Activated T-cell treated with anti-CD3 and anti-CD28 coated beads for 24 hours (primary cell): ENCODE data around the gene POLR2C.
A peak's percentile ranks its signal among the peaks of the same experiment; 100 is the strongest.

Experiments used
- DNase-seq: peaks from one replicate; pipeline ENCODE4 v3.0.0-alpha.2; 2020; ENCODE audit warnings: low read depth

POLR2C gene

GRCh38 chr16:57504001-57504400, 41.5 kb downstream of the POLR2C start:
- no peak for DNase-seq

GRCh38 chr16:57504491-57504890, 42.0 kb downstream of the POLR2C start:
- DNase-seq: no peak

GRCh38 chr16:57505169-57505568, 42.7 kb downstream of the POLR2C start:
- DNase-seq: no peak

DNA sequence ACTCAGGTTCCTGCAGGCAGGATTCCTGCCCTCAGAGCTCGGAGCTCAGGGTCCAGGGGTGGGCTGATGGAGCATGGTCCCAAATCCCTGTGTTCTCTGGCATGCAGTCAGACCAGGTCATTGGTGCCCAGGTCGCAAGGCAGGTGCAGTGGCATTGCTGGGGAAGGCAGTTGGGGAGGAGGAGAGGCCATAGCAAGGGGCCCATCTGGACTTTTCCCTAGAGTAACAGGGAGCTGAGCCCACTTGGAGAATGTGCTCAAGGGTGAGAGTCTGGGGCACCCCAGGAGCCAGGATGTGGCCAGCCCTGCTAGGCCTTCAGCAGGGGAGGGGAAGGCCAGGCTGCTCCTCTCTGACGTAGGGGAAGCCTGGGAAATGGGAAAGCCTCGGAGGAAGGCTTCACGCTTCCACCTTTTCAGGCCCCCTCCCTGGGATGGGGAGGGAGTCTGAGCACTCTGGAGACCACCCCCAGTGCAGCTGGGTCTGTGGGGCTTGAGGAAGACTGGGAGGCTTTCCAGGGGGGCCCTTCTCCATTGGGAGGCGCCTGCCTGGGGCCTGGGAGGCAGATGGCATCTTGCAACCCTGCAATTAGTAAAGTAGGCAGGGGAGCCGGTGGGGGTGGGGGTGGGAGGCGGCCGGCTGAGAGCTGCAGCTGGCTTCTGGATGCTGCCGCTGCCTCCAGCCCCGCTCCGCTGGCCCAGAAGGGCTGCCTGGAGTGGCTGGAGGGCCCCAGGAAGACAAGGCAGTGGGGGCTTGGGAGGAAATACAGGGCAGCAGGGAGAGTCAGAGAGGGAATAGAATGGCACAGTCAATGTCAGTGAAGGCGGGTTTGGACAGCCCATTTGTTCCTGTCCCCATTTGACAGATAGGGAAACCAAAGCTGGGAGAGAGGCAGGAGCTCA, 44.9 kb downstream of the POLR2C start:
- no peak for DNase-seq

DNA sequence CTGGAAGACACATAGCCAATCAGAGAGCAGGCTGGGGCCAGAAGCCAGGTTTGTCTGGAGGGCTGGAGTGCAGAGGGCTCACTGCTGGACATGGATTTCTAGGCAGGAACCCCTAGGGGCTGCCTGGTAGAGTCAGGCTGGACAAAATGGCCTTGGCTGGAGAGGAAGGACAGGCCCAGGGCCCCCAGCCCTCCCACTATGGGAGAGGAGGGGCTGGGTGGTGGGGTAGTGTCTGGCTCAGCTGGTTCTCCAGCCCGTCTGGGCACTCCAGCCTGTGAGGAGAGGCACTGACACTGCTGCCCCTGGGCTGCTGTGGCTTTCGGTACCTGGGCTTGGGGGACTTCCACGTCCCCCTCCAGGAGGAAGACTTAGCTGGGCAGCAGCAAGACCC, 45.6 kb downstream of the POLR2C start:
- no peak for DNase-seq

- no peak for DNase-seq
These were observed 46.9 kb downstream of the POLR2C start for GRCh38 chr16:57509231-57509923.

DNA sequence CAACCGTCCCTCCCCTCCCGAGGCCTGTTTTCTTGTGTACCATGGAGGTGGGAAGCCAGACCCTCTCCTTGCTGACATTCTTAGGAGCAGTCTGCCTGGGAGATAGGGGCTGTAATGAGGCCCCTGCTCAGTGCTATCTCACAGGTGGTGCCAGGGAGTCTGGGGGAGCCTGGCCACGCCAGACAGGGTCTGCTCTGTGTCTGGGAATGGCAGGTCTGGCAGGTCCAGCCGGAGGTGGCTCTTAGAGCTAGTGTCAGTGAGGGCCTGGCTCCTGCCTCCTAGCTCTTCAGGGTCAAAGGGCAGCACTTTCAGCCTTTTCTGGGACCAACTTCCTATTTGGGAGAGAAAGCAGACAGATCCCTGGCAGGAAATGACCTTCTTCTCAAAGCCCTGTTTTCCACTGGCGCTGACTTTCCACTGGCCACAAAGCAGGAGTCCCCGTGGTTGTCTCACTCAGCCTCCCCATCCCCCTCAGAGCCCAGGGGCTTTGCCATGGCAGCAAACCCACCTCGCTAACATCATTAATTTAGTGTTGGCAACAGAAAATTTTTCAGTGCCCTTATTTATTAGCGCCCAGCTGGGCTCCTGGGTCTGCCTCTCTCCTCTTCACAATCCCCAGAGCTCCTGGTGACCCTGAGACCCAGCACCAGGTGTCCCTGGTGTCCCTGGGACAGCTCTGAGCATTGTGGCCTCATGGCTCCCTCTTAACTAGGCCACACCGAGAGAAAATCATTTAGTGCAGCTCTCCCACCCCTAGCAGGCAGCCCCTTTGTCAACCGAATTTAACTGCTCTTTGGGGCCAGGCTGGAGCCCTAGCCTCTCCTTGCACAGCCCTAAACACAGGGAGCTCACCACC, 47.8 kb downstream of the POLR2C start:
- DNase-seq: no peak

DNA sequence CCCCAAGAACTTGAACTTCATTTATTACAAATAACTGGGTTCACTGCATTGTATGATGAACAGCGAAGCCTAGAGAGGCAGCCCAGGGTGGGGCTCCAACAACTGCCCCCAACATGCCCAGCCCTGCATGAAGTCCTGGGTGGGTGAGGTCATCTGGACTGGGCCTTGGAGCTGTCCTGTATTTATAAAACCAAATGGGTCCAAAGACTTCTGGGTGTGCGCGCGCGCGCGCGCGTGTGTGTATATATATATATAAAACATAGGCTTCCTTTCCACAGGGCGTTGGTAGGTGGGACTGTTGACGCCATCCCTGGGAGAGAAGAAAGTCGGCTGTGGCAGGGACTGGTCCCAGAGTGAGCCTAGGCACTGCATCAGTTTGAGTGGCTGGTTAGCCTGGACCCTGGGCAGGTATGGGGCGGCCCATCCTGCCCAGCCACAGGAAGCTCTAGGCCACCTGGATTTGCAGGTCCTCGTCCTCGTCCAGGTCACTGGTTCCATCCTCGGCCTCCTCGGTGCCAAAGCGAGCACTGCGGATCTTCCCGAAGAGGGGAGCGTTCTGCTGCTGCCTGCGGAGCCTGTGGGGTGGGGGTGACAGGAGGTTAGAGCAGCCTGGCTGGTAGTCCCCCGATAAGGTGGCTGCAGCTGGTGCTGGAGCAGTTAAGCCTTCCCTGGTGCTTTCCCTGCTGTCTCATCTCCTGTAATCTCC, 50.0 kb downstream of the POLR2C start:
- DNase-seq: no peak

DNA sequence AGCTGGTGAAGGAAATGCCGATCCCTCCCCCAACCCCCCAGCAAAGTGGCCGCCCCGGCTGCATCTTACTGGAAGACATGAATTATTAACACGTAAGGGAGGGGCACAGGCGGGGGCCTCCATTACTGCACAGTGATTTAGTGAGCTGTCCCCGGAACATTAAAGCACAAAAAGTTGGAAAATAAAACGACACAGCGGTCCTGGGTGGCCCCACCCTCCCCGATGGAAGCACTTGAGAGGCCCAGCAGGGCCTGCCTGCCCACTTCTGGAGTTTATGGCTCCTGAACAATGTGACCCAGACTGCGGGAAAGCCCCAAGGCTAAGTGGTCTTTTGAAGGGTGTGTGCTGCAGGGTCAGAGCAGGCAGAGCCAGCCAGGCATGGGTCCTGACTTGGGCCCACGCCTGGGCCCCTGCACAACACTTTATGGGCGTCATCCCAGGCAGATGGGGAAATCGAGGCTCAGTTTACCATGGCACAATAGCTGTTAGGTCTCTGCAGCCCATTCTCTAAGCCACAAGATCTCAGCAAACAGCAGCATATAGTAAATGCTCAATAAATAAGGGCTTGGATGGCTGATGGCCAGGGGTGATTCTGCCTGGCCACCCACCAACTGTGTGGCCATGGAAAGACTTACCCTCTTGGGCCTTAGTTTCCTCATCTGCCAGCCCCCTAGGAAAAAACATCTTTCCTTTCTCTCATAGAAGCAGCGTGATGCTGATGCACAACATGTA, 51.1 kb downstream of the POLR2C start:
- no peak for DNase-seq

DNA sequence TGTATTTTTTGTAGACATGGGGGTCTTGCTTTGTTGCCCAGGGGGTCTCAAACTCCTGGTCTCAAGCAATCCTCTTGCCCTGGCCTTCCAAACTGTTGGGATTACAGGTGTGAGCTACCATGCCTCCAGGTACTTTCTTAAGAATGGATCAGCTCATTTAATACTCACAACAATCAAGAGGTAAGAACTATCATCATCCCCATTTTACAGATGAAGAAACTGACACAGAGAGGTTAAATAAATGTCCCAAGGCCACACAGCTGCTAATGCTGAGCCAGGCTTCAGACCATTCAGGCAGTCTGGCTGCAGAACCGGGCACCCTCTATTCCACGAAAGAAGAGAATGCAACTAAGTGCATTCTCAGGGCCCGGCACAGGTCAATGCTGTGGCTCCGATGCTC, 51.9 kb downstream of the POLR2C start:
- no peak for DNase-seq

DNA sequence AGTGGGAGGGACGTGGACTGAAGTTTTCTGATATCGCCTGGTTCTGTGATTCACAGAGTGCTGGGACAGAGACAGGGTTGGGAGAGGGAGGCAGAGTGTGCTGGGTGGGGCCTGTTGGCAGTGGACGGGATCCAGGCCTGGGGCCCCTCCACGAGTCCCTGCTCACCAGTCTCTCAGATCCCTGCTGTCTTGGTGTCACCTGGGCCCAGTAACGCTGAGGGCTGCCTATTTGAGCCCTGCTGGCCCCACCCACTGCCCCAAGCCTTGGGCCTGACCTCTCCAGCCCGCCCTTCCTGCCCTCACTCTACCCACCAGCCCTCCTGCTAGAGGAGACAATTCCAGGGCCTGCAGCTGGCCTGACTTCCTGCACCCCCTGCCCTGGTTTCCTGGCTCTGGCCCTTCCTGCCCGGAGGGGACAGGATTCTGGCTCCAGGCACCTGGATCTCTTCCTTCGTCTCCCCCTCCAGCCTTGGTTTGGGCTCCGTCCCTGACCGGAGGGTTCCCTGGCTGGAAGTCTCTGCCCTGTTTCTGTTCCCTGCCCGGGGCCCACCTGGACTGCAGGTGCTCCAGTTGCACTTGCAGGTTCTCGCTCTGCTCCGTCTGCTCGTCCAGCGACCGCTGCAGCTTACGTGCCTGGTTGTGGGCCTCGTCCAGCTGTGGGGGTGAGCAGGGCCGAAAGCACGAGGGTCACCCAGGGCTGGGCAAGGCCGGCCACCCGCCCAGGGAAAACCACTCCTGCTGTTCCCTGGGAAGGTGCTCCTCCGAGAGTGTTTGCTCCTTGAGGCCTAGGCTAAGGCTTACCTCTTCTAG, 52.5 kb downstream of the POLR2C start:
- no peak for DNase-seq

DNA sequence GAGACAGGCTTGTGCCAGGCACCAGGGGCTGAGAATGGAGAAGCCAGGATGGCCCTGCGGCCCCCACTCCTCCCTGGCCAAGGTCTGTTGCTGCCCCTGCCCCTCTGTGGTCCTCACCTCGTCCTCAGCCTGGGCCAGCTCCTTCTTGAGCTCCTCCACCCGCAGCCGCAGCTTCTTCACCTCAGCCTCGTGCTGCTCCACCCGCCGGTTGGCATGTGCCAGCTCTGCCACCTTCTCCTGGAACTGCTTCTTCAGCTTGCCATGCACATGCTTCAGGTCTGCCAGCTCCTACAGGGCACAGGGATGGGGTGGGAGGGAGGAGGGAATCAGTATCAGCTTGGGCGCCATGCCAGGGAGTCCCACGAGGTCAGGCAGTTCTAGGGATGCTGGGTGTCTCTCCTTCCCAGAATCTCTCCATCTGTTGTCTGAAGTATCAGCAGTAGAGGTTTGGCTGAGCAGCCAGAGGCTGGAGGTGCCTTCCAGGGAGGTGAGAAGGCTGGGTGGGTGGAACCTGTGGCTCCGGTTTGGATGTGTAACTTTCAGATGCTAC, 53.8 kb downstream of the POLR2C start:
- DNase-seq: no peak

- DNase-seq: no peak
These were observed 54.3 kb downstream of the POLR2C start for GRCh38 chr16:57516773-57517172.

- no peak for DNase-seq
These were observed 55.2 kb downstream of the POLR2C start for GRCh38 chr16:57517397-57518367.

- DNase-seq: no peak
These were observed 56.0 kb downstream of the POLR2C start for GRCh38 chr16:57518520-57518919.

DNA sequence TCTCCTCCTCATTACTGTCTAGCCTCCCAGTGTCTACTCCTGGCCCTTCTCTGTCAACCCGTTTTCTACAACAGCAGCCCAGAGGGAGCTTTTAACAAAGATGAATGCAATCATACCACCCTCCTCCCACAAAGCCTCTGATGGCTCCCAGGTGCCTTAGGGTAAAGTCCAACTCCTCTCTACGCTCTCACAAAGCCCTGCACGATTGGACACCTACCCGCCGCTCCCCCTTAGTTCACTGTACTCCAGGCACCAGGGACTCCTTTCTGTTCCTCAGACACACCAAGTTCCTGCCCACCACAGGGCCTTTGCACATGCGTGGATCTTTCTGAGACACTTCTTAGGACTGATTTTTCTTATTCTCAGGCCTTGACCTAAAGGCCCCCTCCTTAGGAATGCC, 56.4 kb downstream of the POLR2C start:
- no peak for DNase-seq

DNA sequence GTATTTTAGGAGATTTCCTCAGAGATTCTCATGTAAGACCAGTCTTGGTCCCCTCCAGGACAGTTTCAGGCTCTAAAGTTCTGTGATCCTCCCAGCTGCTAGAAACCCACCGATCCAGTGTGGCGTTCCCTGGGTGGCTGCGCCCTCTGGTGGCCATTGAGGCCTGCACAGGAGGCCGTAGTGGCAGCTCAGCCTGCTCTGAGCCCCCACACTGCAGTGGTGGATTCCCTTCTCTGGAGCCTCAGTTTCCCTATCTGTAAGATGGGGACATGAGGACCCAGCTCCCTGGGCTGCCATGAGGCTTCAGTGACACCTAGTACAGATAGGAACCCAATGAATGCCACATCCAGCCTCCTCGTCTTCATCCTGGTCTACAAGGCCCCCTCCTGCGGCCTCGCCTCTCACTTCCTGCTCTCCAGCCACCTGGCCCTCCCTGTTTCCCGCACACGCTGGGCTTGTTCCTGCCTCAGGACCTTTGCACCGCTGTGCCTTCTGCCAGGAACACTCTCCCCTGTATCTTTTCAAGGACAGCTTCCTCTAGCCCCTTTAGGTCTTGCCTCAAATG, 57.4 kb downstream of the POLR2C start:
- peak; percentile 67 for DNase-seq
